OCI-LY3 (cell line): ENCODE data around the gene SPINK4.

Experiments used
- EZH2phosphoT487 ChIP-seq: fragments of 200-600 bp; shearing (Covaris generic); IDR thresholded peaks from 2 replicates; pipeline ENCODE4 v1.6.1; 2018; ENCODE audit warnings: antibody characterized with exemption, mixed run types, low read depth
- TF ChIP-seq, protein P1 (sequence below): fragments of 200-600, 300-600 bp; sonication (generic); IDR thresholded peaks from 2 replicates; pipeline ENCODE4 v1.5.1; 2014; ENCODE audit warnings: antibody characterized with exemption, low read length, low read depth

DNA sequence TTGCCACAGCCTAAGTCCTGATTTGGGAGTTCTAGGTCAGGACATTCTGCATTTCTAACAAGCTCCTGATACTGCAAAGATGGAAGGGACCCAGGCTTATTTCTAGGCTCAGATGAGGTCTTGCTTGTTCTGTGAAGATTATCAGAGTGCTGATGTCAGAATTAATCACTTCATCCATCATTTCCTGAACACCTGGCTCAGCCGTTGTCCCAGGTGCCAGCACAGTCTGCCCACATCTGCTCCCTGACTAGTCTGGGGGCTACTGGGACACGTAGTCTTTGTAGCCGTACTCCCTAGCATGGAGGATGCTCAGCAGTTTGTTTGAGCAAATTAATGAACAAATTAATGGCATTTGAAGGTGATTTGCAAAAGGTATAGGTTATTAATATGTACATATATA lies 17.9 kb upstream of the SPINK4 start:
- TF ChIP-seq, protein P1, sequence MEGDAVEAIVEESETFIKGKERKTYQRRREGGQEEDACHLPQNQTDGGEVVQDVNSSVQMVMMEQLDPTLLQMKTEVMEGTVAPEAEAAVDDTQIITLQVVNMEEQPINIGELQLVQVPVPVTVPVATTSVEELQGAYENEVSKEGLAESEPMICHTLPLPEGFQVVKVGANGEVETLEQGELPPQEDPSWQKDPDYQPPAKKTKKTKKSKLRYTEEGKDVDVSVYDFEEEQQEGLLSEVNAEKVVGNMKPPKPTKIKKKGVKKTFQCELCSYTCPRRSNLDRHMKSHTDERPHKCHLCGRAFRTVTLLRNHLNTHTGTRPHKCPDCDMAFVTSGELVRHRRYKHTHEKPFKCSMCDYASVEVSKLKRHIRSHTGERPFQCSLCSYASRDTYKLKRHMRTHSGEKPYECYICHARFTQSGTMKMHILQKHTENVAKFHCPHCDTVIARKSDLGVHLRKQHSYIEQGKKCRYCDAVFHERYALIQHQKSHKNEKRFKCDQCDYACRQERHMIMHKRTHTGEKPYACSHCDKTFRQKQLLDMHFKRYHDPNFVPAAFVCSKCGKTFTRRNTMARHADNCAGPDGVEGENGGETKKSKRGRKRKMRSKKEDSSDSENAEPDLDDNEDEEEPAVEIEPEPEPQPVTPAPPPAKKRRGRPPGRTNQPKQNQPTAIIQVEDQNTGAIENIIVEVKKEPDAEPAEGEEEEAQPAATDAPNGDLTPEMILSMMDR: no peak
- no peak for TF ChIP-seq EZH2phosphoT487
